ENCODE measurements around the gene SMIM44. TPM values are rescaled to one million over a fixed set of nuclear protein-coding genes. Genes with fewer than 3 reads are reported as not detected.

The SMIM44 gene
- total RNA-seq, 4 donors from 2014 or later, result not detected

GRCh38 chr19:3528539-3529211 is 45.4 kb upstream of the SMIM44 start:
- ATAC-seq, result no peak
- 95 to 96% methylated on average over 18 to 19 of the region's 20 CpGs for WGBS, 2 donors (ENCODE audit: low coverage in 1 of 2)
- no peaks in the 10 kb centered on the region for H3K4me1 ChIP-seq
- no peak overlapping the region for H3K27ac ChIP-seq
- no peaks in the 10 kb centered on the region for H3K27me3 ChIP-seq
- no peak for TF ChIP-seq EP300 (IDR thresholded peaks at IDR 0.05)
- H3K36me3 ChIP-seq, result peaks cover 0 to 81% of the 10 kb centered on the region in 2 donors
- H3K9me3 ChIP-seq, result no peaks in the 10 kb centered on the region
- no peak overlapping the region for H3K4me3 ChIP-seq

GRCh38 chr19:3528080-3528479 is 44.8 kb upstream of the SMIM44 start:
- H3K36me3 ChIP-seq, result peaks cover 0 to 81% of the 10 kb centered on the region in 2 donors
- ATAC-seq, result no peak

GRCh38 chr19:3527238-3527910 is 44.1 kb upstream of the SMIM44 start:
- no peaks in the 10 kb centered on the region for H3K27me3 ChIP-seq
- TF ChIP-seq EP300 (IDR thresholded peaks at IDR 0.05) (no peak), POLR2A (IDR thresholded peaks at IDR 0.05) (no peak)
- TF ChIP-seq, protein P1, sequence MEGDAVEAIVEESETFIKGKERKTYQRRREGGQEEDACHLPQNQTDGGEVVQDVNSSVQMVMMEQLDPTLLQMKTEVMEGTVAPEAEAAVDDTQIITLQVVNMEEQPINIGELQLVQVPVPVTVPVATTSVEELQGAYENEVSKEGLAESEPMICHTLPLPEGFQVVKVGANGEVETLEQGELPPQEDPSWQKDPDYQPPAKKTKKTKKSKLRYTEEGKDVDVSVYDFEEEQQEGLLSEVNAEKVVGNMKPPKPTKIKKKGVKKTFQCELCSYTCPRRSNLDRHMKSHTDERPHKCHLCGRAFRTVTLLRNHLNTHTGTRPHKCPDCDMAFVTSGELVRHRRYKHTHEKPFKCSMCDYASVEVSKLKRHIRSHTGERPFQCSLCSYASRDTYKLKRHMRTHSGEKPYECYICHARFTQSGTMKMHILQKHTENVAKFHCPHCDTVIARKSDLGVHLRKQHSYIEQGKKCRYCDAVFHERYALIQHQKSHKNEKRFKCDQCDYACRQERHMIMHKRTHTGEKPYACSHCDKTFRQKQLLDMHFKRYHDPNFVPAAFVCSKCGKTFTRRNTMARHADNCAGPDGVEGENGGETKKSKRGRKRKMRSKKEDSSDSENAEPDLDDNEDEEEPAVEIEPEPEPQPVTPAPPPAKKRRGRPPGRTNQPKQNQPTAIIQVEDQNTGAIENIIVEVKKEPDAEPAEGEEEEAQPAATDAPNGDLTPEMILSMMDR (IDR thresholded peaks at IDR 0.05), result no peak
- H3K36me3 ChIP-seq, result peaks cover 0 to 81% of the 10 kb centered on the region in 2 donors
- no peaks in the 10 kb centered on the region for H3K4me1 ChIP-seq
- 90% methylated on average over 2 of the region's 21 CpGs; no CpG with 5 or more reads in 1 of the 2 donors for WGBS, 2 donors (ENCODE audit: low coverage in 1 of 2)
- H3K9me3 ChIP-seq, result no peaks in the 10 kb centered on the region
- no peak for ATAC-seq
- no peak overlapping the region for H3K4me3 ChIP-seq
- H3K27ac ChIP-seq, result no peak overlapping the region

More at GRCh38 chr19:3528080-3528479, 44.8 kb upstream of the SMIM44 start:
- no peak for TF ChIP-seq POLR2A (IDR thresholded peaks at IDR 0.05)
- TF ChIP-seq, protein P1 (IDR thresholded peaks at IDR 0.05), result no peak
- no peak for TF ChIP-seq EP300 (IDR thresholded peaks at IDR 0.05)
- Histone ChIP-seq H3K4me3 (no peak overlapping the region), H3K9me3 (no peaks in the 10 kb centered on the region), H3K4me1 (no peaks in the 10 kb centered on the region), H3K27ac (no peak overlapping the region), H3K27me3 (no peaks in the 10 kb centered on the region)
- 70% methylated on average over 2 of the region's 14 CpGs; no CpG with 5 or more reads in 1 of the 2 donors for WGBS, 2 donors (ENCODE audit: low coverage in 1 of 2)

DNA sequence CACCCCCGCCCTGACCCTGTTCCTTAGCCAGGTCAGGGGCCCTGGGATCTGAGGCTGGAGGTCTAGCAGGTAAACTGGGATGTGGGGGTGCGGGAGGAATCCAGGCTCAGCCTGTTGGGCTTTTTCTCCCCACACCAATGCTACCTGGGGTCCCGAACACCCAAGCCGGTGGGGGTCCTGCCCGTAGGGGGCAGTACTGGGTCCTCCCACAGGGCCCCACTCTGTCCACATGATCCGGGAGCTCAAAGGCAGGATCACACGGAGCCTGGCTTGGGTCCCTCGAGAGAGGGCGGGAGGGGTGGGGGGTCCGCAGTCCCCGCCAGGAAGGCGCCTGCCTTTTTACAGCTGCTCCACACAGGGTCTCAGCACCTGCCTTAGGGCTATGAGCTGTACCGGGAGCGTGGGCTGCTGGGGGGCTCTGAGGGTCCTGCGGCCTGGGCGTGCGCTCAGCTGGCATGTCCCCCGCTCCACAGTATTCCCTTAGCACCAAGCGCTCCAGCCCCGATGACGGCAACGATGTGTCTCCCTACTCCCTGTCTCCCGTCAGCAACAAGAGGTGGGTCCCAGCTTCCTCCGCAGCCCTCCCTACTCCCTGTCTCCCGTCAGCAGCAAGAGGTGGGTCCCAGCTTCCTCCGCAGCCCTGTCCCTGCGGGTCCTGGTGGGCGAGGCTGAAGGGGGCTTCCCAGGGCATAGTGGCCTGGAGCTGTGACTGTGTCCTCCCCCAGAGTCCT is 43.4 kb upstream of the SMIM44 start:
- Histone ChIP-seq H3K4me3 (no peak overlapping the region), H3K27me3 (no peaks in the 10 kb centered on the region), H3K36me3 (peaks cover 0 to 81% of the 10 kb centered on the region in 2 donors), H3K4me1 (no peaks in the 10 kb centered on the region), H3K27ac (no peak overlapping the region), H3K9me3 (no peaks in the 10 kb centered on the region)
- 90% methylated on average over 6 of the region's 28 CpGs; no CpG with 5 or more reads in 1 of the 2 donors for WGBS, 2 donors (ENCODE audit: low coverage in 1 of 2)
- no peak for ATAC-seq
- no peak for TF ChIP-seq POLR2AphosphoS5 (IDR thresholded peaks at IDR 0.05)
- TF ChIP-seq POLR2A (IDR thresholded peaks at IDR 0.05), result no peak
- no peak for TF ChIP-seq EP300 (IDR thresholded peaks at IDR 0.05)
- TF ChIP-seq, protein P1 (IDR thresholded peaks at IDR 0.05), result no peak

GRCh38 chr19:3524904-3525451 is 41.7 kb upstream of the SMIM44 start:
- WGBS, 2 donors (ENCODE audit: low coverage in 1 of 2), result 85 to 90% methylated on average over 6 to 7 of the region's 20 CpGs
- no peak for TF ChIP-seq POLR2A (IDR thresholded peaks at IDR 0.05)
- TF ChIP-seq EP300 (IDR thresholded peaks at IDR 0.05), result no peak
- no peak for TF ChIP-seq POLR2AphosphoS5 (IDR thresholded peaks at IDR 0.05)
- TF ChIP-seq, protein P1 (IDR thresholded peaks at IDR 0.05), result no peak

More at GRCh38 chr19:3524904-3525451, 41.7 kb upstream of the SMIM44 start:
- Histone ChIP-seq H3K9me3 (no peaks in the 10 kb centered on the region), H3K4me3 (no peak overlapping the region), H3K4me1 (peaks cover 0 to 5% (median 0%) of the 10 kb centered on the region in 3 donors), H3K27me3 (no peaks in the 10 kb centered on the region), H3K36me3 (peaks cover 0 to 76% of the 10 kb centered on the region in 2 donors), H3K27ac (no peak overlapping the region)
- ATAC-seq, result no peak
